HK-2 (cell line): Measurements from ENCODE around the gene ITGA4.

Experiments
- DNase-seq: peaks from one replicate; pipeline ENCODE4 v3.0.0-alpha.2; 2018; ENCODE audit not compliant: unreplicated experiment

Gene ITGA4

DNA sequence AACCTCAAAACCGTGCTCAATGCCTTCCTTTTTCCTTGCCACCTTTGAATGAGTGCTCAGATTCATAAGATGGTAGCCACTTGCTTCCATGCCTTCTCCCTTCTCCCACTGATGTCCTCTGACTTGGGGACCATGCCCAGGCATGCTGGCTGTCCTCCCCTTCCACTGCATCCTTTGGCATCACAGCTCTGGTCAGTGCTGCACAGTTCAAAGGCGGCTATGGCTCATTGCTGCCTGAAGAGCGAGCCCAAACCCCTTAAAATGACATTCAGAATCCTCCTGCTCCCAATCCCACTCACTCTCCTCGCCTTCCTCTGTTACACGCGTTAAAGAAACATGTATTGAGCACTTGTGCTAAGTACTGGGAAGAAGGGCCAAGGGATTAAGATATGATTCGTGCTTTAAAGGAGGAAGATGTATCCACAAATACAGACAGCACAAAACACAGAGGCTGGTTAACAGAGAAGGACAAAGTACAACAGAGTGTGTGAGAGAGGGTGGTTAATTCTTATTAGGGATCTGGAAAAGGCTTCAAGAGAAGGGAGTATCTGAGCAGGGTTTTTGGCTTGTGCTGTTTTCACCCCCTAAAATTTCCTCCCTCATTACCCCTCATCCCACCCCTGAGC lies 118.0 kb downstream of the ITGA4 start:
- DNase-seq: no peak

DNA sequence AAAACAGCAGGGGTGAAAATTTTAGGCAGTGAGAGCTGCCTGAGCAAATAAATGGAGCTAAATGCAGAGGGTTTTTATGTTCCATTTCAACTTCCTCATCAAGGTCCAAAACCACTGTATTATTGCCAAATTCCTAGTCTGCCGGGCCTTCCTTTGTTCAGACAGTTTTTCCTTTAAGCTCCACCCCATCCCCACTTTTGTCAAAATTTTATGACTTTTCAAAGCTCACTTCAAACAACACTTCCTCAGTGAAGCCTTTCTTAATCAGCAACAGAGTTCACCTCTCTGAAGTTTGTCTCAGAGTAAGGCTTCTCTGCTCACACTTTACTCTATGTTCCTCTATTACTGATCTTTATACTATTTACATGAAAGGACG lies 118.5 kb downstream of the ITGA4 start:
- DNase-seq: no peak

DNA sequence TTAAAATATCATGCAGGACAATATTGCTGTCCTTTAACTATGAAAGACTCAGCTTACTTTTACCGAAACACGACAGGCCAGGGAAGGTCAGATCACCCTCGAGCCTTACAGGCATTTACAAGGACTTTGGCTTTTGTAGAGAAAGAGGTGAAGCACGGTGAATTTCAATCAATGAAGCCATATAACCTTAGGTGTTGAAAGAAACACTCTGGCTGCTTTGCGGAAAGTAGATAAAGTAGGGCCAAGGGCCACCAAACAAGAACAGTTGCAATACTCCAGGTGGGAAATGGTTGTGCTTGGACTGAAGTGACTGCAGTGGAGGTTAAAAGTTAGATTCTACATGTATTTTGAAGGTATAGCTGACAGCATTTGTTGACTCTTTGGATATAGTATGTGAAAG lies 119.2 kb downstream of the ITGA4 start:
- no peak for DNase-seq

DNA sequence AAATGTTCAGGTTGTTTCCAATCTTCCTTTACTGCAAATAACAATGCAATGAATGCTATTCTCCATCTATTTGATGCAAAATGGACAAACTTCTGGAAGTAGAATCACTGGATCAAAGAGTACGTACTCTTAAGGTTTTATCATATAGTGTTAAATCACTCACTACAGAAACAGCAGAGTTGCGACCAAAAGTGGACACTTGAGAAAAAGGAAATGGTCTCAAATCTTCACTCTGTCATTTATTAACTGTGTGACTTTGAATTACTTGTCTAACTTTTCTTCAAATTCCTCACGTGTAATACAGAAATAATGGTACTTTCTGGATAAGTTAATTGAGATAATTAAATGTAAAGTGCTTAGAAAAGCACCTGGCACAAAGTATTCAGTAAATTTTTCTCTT lies 121.6 kb downstream of the ITGA4 start:
- DNase-seq: no peak

DNA sequence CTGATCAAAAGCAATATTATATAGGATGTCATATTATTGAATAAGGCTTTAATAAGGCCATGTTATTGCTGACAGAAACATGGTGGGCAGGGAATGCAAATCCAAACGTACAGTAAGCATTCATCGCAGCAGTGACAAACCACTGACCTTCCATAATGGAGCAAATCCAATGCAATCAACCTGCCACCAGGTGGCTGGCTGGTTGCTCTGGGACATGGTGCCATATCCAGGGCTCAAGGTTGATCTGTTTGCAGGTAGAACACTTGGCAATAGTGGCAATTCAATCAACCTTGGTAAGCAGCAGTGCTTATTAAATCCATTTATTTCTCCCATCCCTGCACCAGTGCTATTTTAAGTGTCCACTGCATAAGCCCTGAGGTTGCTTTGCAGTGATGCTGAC lies 124.3 kb downstream of the ITGA4 start:
- no peak for DNase-seq

DNA sequence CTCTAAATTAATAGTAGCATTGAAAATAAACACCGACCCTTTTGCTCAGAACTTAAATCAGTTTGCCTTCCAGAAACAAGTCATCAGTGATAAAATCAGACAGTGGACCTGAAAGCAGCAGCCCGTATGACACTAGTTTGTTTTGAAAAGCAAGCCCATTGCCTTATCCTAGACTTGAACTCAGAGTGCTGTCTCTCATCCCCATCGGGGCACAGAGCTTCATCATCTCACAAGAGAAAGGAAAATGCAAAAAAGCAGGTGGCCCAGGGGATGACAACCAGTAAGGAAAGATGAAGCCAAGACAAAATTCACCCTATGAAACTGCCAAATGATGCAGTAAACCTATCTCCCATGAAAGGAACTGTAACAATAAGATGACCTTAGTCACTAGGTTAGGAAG lies 128.5 kb downstream of the ITGA4 start:
- DNase-seq: no peak
